Activated CD4-positive, alpha-beta T cell treated with anti-CD3 and anti-CD28 coated beads, Interleukin-2, amount 10 ng/mL, durations not matched to agents 24 days and 14 days (primary cell): Measurements from ENCODE around the gene TBC1D7. TPM values are rescaled to one million over a fixed set of nuclear protein-coding genes. Genes with fewer than 3 reads are reported as not detected.

Experiments used
- DNase-seq: peaks from one replicate; pipeline ENCODE4 v3.0.0; 2022
- H3K27ac Mint-ChIP-seq: one replicate; pipeline ENCODE4 v1.8.0; 2022; ENCODE audit warnings: mild to moderate bottlenecking, mixed read lengths
- H3K27me3 Mint-ChIP-seq: one replicate; pipeline ENCODE4 v1.8.0; 2022; ENCODE audit warnings: mixed read lengths
- H3K36me3 Mint-ChIP-seq: one replicate; pipeline ENCODE4 v1.8.0; 2022; ENCODE audit warnings: low read depth, mild to moderate bottlenecking, mixed read lengths
- H3K4me1 Mint-ChIP-seq: one replicate; pipeline ENCODE4 v1.8.0; 2021; ENCODE audit warnings: mixed read lengths
- H3K4me3 Mint-ChIP-seq: one replicate; pipeline ENCODE4 v1.8.0; 2022; ENCODE audit warnings: mild to moderate bottlenecking, moderate library complexity, mixed read lengths
- H3K9me3 Mint-ChIP-seq: one replicate; pipeline ENCODE4 v1.8.0; 2021; ENCODE audit warnings: mixed read lengths
- intact Hi-C: fragments of 100-400 bp; cut with micrococcal nuclease; formaldehyde crosslinking; loops from one replicate; pipeline ENCODE4 v1.15.1; 2023
- total RNA-seq: library from RNA; stranded (reverse); gene quantifications from 2 replicates; pipeline ENCODE4 v1.2.3, GENCODE V29; 2022

TBC1D7 gene
- total RNA-seq, 1 donor from 2014 or later, result 26.8 TPM

DNA sequence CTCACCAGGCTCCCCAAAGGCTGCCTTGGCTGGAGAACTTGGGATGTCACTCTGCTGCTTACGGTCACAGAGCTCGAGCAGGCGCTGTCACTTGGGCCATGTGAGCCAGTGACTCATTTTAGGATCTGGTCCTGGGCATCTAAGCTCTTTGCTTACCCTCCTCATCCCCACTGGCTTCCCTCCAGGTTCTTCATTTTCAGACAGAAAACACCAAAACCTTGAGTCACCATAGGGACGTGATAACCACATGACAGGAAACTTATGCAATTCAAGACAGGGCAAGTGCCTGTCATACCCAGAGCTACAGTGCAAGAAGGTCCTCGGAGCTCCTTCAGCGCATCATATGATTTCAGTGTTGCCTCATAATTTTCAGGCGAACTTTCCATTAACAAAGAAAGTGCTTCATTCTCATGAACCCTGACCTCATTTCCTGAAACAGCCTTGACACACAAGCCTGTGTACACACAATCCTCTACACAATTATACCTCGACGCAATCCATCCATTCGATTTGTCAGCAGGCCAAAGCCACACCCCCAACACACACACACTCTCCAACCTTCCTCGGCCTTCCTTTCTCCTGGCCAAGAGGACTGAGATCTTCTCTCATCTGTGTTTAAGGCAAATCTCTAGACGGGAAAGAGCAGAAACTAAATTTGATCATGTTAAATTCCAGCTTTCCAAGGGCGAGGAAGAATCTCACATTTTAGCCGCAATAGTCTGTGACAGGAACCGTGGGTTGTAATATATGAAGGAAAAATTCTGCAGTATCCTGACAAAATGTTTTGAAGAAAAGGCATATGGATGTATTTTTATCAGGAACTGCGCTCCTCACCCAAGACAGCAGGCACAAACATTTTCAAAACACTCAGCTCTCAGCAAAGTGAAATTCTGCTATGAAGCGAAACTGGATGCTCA, 25.3 kb downstream of the TBC1D7 start:
- peak overlapping the region; percentile 49 for H3K4me3 Mint-ChIP-seq
- intact Hi-C loops, result loop anchor here (1.0 to 2.0 kb wide), 3 partner anchors 25 to 52 kb away; partner anchors contain the start of gene TBC1D7
- H3K9me3 Mint-ChIP-seq, result no peaks in the 10 kb centered on the region
- peak; percentile 85 for DNase-seq
- peak overlapping the region; percentile 79 for H3K27ac Mint-ChIP-seq
- peaks cover 24% of the 10 kb centered on the region for H3K4me1 Mint-ChIP-seq
- no peaks in the 10 kb centered on the region for H3K27me3 Mint-ChIP-seq
- peaks cover 47% of the 10 kb centered on the region for H3K36me3 Mint-ChIP-seq

DNA sequence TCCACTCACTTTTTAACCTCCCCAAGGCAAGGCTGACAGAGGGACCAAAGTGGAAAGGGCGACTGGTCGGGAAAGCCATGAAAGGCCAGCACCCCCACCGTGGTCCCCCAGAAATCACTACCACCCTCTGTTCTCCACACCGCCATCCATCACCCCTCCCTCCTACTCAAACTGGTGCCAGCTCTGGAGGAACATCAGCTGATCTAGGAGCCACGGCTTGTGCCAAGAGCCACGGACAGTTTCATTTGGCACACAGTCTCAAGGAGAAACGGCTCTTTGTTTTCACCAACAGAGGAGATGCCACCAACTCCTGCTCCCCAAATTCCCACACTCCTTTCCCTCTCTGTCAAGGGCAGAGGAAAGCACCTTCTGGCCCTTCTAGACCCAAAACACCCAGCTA, 26.0 kb downstream of the TBC1D7 start:
- Mint-ChIP-seq H3K4me3 (no peak overlapping the region), H3K27ac (peak overlapping the region; percentile 79), H3K36me3 (peaks cover 42% of the 10 kb centered on the region), H3K27me3 (no peaks in the 10 kb centered on the region), H3K4me1 (peaks cover 23% of the 10 kb centered on the region), H3K9me3 (no peaks in the 10 kb centered on the region)
- intact Hi-C loops, result loop anchor here (1.0 to 2.0 kb wide), 3 partner anchors 26 to 53 kb away; partner anchors contain the start of gene TBC1D7
- no peak for DNase-seq

DNA sequence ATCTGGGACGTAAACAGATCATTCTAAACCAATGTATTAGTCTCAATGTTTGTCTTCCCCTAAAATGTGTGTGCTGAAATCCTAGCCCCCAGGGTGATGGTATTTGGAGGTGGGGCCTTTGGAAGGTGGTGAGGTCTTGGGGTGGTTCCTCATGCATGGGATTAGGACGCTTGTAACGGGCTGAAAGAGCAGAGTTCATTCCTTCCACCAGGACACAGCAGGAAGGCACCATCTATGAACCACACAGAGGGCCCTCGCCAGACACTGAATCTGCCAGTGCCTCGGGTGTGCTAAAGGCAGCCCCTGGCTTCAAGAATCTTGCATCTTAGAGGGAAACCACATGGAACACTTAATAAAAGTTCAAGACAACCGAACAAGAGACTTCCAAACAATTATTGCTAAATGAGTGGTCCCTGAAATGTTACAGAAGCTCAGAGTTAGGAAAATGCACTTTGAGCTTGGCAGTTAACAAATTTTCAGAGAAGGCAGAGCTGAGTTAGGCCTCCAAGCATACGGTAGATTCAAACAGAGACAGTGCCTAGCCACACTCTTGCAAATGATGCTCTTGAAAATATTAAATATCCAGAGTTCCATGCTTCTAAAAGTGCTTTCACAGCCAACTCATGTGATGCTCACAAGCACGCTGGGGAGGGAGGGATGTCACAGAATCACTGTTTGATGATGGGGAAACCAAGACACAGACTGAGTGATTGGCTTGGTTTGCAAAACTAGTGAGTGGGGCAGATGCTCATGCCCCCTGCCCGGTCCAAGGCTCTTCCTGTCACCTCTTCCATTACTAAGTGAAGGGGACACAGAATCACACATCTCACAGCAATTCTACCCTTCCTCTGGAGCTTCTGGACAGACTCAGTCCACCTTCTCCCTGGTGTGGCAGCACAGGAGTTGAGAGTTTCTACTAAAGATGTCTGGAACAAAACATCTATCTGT, 27.4 kb downstream of the TBC1D7 start:
- Mint-ChIP-seq H3K4me1 (peaks cover 23% of the 10 kb centered on the region), H3K27me3 (no peaks in the 10 kb centered on the region), H3K27ac (no peak overlapping the region), H3K36me3 (peaks cover 35% of the 10 kb centered on the region), H3K4me3 (no peak overlapping the region), H3K9me3 (no peaks in the 10 kb centered on the region)
- intact Hi-C loops, result no loop called here
- no peak for DNase-seq

DNA sequence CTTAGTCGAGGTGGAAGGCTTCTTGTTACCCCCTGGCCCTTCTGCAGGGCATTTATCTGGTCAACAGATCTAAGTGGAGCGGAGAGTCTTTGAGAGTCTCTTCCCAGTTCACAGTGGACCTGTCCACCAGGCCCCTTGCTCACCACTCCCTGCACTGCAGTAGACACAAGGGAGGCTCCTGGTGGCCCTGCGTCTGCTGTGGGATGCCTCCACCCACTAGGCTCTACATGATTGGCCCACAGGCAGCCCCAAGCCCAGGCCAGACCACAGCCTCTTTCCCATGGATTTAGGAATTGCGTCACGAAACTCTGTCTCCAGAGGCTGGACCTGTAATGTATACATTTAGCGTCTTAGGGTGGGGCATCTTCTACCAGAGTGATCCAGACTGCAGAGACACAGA, 28.4 kb downstream of the TBC1D7 start:
- Mint-ChIP-seq H3K27ac (no peak overlapping the region), H3K9me3 (no peaks in the 10 kb centered on the region), H3K4me3 (no peak overlapping the region), H3K4me1 (peaks cover 23% of the 10 kb centered on the region), H3K27me3 (no peaks in the 10 kb centered on the region), H3K36me3 (peaks cover 37% of the 10 kb centered on the region)
- DNase-seq, result no peak
- intact Hi-C loops, result no loop called here

DNA sequence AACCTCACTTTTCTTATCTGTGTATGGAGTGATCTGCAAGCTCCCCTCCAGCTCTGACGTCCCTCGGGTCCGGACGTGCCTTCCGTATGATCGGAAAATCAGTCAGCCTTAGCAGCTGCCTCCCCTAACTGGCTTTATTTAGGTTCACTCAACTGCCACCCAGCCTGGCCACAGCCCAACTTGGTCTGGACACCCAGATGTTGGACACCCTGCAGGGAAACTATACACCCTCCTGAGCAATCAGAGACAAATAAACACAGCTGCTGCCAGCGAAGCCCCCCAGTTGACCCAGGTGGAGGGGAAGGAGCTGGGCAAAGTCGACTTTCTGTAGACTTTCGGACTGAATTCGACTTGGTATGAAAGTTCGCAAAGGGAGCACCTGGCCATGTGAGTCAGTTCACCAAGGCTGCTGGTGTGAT, 28.9 kb downstream of the TBC1D7 start:
- Mint-ChIP-seq H3K36me3 (peaks cover 41% of the 10 kb centered on the region), H3K27ac (no peak overlapping the region), H3K27me3 (no peaks in the 10 kb centered on the region), H3K4me1 (peaks cover 20% of the 10 kb centered on the region), H3K4me3 (no peak overlapping the region), H3K9me3 (no peaks in the 10 kb centered on the region)
- DNase-seq, result no peak
- intact Hi-C loops, result no loop called here

DNA sequence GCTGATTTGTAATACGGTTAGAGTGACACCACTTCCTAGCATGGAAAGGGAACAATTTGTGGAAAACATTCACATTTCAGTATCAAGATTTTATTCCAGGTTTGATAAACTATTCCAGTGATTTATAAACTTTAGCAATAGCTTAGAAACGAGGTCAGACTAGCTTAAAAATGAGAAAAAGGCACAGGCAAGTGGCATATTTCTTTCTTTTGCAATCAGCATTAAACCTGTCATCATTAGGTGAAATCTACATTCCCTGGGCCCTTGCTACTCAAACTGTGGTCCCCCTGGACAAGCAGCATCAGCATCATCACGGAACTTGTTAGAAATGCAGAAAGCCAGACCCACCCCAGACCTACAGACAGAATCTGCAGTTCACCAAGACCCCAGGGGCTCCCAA, 29.9 kb downstream of the TBC1D7 start:
- DNase-seq, result no peak

DNA sequence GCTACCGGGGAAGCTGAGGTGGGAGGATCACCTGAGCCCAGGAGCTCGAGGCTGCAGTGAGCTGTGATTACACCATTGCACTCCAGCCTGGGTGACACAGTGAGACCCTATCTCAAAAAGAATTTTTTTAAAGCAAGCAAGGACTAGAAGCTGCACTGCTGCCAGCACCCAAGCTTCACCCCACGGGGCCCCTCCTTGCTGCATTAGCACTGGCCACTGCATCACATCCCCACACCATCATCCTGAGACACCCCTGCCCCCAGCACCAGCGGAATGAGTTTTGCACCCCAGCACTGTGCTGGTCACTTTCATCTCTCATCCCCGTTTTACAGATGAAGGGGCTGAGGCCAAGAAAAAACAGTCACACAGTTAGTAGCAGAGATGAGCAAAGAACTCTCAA, 30.9 kb downstream of the TBC1D7 start:
- Mint-ChIP-seq H3K4me3 (no peak overlapping the region), H3K4me1 (peaks cover 3% of the 10 kb centered on the region), H3K36me3 (peaks cover 41% of the 10 kb centered on the region), H3K27me3 (no peaks in the 10 kb centered on the region), H3K27ac (no peak overlapping the region), H3K9me3 (no peaks in the 10 kb centered on the region)
- intact Hi-C loops, result no loop called here
- DNase-seq, result no peak

More for the DNA sequence above, 29.9 kb downstream of the TBC1D7 start:
- Mint-ChIP-seq H3K9me3 (no peaks in the 10 kb centered on the region), H3K4me3 (no peak overlapping the region), H3K27me3 (no peaks in the 10 kb centered on the region), H3K36me3 (peaks cover 42% of the 10 kb centered on the region), H3K4me1 (peaks cover 13% of the 10 kb centered on the region), H3K27ac (no peak overlapping the region)
- intact Hi-C loops, result no loop called here

DNA sequence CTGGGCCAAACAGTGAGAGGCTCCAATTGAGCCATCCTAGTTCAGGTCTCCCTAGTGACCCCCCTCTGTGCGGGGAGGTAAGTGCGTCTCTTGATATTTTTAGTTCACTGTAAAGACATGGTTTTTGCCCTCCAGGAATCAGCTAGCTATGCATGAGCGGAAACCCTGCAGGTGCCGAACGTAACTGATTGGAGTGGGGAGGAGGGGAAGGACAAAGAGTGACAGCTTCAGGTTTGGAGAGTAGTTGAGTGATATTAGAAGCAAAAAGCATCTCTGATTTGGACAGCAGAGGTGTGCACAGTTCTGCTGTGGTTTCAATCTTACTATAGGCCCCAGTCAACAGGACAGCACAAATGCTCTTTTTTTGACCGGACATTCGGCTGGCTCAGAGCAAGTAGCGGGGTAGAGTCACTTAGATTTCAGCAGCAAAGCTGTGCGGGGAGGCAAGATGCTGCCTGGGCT, 31.8 kb downstream of the TBC1D7 start:
- Mint-ChIP-seq H3K27me3 (no peaks in the 10 kb centered on the region), H3K4me3 (no peak overlapping the region), H3K9me3 (no peaks in the 10 kb centered on the region), H3K4me1 (no peaks in the 10 kb centered on the region), H3K27ac (no peak overlapping the region), H3K36me3 (peaks cover 42% of the 10 kb centered on the region)
- intact Hi-C loops, result no loop called here
- DNase-seq, result no peak

DNA sequence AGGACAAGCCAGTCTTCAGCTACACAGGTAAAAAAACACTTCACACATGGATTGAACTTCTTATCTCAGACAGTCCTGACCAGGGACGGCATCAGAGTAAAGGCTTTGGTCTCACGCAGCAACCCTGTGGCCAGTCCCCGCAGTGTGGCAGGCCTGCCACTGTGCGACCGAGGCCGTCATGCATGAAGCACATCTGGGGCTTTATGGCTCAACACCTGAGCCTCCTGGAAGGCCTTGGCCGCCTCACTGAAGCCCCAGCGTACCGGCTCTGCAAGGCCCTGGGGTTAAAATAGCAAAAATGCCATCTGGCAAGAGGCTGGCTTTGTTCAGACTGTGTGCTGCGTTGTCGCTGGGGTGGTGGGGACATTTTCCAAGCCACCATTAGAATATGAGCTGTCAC, 32.8 kb downstream of the TBC1D7 start:
- Mint-ChIP-seq H3K27ac (no peak overlapping the region), H3K4me3 (no peak overlapping the region), H3K9me3 (no peaks in the 10 kb centered on the region), H3K36me3 (peaks cover 38% of the 10 kb centered on the region), H3K27me3 (no peaks in the 10 kb centered on the region), H3K4me1 (no peaks in the 10 kb centered on the region)
- intact Hi-C loops, result no loop called here
- no peak for DNase-seq

DNA sequence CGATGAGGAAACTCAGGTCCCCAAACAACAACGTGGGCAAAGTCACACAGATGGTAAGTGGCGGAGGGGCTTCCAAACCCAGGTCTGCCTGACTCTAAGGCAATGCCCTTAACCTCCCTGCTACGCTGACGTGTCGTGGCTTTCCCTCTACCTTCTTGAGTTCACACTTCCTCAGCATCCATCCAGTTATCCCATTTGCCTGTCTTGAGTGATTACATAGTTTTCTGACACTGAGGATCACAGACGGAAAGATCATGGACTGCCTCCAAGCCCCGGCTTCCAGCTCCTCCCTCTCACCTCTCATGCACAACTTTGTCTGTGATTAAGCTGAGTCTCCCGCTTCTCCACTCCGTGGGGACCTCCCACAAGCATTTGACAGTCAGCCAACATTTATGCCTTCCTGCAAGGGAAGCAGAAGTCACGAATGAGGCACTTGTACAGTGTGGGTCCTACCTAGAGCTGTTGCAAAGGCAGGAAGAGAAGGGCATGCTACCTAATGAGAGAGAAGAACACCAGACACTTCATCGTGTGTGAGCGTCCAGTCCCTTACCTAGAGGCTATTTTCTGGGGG, 33.8 kb downstream of the TBC1D7 start:
- no peak overlapping the region for H3K27ac Mint-ChIP-seq
- H3K9me3 Mint-ChIP-seq, result no peaks in the 10 kb centered on the region
- intact Hi-C loops, result no loop called here

DNA sequence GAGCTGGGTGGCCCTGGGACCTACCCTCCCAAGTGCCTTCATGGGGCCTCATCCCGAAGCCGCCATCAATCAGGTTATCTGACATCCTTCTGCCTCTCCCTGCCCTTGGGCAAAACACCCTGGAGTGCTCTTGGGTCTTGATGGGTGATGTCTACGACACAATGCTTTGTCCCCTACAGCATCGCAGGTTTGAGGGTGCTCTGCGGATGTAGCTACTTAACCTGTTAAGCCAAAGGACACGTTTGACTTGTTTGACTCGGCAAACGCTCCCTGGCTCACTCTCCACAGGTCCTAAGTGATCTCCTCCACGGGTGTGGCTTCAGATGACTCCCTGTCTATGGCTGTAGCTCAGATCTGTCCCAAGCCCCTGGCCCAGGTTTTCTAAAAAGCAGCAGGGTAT, 35.6 kb downstream of the TBC1D7 start:
- intact Hi-C loops, result no loop called here
- no peak overlapping the region for H3K27ac Mint-ChIP-seq
- peaks cover 52% of the 10 kb centered on the region for H3K36me3 Mint-ChIP-seq
- no peaks in the 10 kb centered on the region for H3K4me1 Mint-ChIP-seq
- H3K27me3 Mint-ChIP-seq, result no peaks in the 10 kb centered on the region
- no peak for DNase-seq
- H3K4me3 Mint-ChIP-seq, result no peak overlapping the region
- H3K9me3 Mint-ChIP-seq, result peaks cover 3% of the 10 kb centered on the region

More for the DNA sequence above, 33.8 kb downstream of the TBC1D7 start:
- peaks cover 46% of the 10 kb centered on the region for H3K36me3 Mint-ChIP-seq
- H3K27me3 Mint-ChIP-seq, result no peaks in the 10 kb centered on the region
- no peak overlapping the region for H3K4me3 Mint-ChIP-seq
- no peaks in the 10 kb centered on the region for H3K4me1 Mint-ChIP-seq
- DNase-seq, result no peak

DNA sequence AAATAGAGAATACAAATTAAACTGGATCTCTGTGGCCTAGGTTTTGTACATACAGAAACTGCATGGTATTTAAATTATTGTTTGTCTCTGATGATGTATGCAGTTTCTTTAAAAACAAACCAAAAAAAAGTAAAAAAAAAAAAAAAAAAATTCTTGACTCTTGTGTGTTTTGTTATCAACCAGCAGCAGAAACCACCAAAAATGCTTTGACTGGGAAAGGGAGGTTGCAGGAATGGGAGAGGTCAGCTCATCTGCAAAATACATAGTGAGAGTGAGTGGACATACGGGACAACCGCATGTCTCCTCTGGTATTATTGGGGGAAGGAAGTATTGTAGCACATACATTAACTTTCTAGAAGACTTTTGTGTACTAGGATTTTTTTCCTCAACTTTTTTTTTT, 38.0 kb downstream of the TBC1D7 start:
- Mint-ChIP-seq H3K27me3 (no peaks in the 10 kb centered on the region), H3K9me3 (peaks cover 9% of the 10 kb centered on the region), H3K4me3 (no peak overlapping the region), H3K27ac (no peak overlapping the region), H3K4me1 (no peaks in the 10 kb centered on the region), H3K36me3 (peaks cover 72% of the 10 kb centered on the region)
- DNase-seq, result no peak
- intact Hi-C loops, result no loop called here

DNA sequence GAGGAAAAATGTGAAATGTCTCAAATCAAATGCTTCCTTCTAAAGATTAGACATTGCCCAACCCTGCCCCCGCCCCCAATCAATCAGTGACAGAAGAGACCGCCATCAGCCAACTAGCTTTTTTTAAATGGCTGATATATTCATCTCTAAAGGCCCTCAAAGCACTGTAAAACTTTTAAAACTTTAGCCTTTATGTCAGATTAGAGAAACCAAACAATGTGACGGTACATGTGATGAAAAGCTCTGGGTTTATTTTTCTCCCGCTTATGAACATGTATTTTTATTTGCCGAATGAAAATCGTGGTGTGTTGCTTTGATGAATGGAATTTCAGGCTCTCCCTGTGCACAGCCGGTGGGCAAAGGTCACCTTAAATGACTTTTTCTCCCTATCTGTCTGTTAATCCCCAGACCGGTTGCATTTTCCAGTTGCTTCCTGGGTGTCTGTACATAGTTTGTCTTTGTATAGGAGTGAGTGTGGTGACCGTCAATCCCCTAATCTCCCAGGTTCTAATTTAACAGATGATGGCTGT, 38.5 kb downstream of the TBC1D7 start:
- Mint-ChIP-seq H3K4me3 (no peak overlapping the region), H3K4me1 (no peaks in the 10 kb centered on the region), H3K27me3 (no peaks in the 10 kb centered on the region), H3K9me3 (peaks cover 9% of the 10 kb centered on the region), H3K27ac (no peak overlapping the region), H3K36me3 (peaks cover 67% of the 10 kb centered on the region)
- DNase-seq, result no peak
- intact Hi-C loops, result no loop called here
